HG03342 (cell line): ENCODE data around the gene CYBC1.
A peak's percentile ranks its signal among the peaks of the same experiment; 100 is the strongest.

Experiments
- ATAC-seq: cut with Tn5 transposase; IDR thresholded peaks from one replicate; pipeline ENCODE4 v1.9.1; 2021; ENCODE audit warnings: mild to moderate bottlenecking, moderate library complexity; ENCODE audit not compliant: unreplicated experiment

The CYBC1 gene

DNA sequence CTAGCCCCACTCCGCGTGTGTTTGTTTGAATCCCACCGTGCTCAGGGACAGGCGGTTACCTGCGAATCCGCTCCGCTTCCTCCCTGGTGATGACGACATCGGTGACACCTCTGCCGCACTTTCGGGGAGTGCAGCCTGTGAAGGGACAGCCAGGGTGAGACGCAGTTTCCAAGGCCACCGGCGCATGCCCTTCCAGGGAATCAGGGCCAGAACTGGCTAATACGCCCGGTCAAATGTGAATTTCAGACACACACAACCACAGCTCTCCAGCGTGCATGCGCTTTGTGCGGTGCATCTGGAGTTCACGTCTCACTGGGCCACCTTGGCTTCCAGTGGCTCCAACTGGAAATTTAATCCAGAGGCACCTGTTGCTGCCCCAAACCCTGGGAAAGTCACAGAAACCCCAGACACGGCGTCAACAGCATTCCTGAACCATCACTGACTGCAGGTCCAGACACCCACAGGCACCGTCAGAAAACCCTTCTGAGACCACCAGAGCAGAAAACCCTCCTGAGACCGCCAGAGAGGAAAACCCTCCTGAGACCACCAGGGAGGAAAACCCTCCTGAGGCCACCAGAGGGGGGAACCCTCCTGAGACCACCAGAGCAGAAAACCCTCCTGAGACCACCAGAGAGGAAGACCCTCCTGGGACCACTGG is 39.0 kb downstream of the CYBC1 start:
- ATAC-seq: no peak

DNA sequence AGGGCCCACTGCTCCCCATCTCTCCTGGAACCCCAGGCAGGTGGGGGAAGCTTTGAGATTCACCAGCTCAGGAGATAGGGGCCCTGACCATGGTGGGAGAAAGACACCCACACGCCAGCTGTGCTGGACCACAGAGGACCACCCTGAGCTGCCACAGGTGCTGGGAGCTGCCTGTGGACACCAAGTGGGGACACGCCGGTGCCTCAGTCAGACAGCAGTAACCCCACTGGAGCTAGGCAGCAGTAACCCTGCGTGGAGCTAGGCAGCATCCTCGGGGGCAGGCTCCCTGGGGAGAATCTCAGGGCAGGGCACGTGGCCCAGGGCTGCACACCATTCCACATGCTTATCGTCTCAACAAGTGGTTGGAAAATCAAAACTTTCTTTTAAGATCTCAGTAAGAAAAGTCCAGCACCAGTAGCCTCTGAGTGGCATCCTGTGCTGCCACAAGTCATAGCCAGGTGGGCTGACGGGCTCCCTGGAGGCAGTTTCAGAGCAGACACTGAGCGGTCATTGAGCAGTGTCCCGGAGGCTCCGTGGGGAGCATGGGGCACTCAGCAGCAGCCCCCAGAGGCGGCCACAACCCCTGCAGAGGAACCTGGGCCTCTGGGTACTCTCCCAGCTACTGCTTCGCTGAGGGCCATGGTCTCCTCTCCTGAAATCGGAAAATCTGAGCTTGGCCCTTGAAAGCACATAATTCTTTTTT is 40.4 kb downstream of the CYBC1 start:
- no peak for ATAC-seq

DNA sequence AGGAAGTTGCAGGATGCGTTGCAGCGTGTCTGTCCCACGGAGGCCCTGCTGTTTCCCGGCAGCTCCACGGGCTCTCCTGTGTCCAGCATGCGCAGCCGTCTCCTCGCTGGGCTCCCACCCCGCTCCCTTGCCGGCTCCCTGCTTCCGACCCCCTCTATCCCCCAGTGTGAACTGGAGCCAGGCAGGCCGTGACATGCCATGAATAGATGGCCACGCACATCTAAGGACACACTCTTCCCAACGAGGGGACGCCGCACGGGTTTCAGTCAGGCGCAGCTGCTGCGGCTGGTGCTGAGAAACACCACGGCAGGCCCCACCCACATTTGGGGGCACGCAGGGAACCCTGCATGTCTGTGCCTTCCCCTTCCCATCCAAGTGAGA is 41.6 kb downstream of the CYBC1 start:
- ATAC-seq: no peak

DNA sequence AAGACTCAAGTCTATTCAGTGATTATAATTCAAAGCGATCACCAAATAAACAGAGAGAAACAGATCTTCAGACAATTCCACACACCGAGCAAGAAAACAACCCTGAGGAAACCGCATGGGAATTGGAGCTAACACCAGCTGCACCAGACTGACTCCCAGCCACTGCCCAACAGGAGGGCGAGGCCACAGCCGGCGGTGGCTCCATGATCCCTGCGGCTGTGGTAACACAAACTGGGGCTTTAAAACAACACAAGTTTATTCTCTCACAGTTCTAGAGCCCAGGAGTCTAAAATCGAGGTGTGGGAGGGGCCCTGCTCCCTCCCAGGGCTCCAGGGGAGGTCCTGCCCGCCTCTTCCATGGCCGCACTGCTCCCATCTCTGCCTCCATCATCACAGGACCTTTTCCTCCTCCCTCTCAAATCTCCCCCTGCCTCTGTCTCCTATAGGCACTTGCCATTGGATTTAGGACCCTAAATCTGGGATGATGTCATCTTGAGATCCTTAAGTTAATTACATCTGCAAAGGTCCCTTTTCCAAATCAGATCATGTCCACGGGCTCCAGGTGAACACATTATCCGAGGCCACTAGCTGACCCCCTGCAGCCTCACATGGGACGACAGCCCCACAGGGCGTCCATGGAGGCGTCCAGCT is 42.1 kb downstream of the CYBC1 start:
- ATAC-seq: no peak

DNA sequence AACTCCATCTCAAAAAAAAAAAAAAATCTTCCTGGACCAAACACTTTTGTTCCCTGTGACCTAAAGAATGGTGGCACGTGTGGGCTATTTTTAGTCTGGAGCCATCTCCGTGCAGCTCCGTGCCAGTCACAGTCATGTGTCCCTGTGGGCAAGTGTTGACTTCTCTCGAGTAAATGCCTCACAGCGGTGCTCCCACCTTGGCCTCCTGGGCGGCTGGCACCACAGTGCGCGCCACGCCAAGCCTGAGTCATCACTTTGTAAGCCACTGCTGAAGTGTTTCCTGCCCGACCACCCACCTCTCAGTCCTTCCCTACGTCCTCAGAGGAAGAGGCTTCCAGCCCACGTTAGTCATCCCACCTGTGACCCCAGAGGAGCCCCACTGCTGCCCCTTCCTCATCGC is 43.3 kb downstream of the CYBC1 start:
- ATAC-seq: no peak

DNA sequence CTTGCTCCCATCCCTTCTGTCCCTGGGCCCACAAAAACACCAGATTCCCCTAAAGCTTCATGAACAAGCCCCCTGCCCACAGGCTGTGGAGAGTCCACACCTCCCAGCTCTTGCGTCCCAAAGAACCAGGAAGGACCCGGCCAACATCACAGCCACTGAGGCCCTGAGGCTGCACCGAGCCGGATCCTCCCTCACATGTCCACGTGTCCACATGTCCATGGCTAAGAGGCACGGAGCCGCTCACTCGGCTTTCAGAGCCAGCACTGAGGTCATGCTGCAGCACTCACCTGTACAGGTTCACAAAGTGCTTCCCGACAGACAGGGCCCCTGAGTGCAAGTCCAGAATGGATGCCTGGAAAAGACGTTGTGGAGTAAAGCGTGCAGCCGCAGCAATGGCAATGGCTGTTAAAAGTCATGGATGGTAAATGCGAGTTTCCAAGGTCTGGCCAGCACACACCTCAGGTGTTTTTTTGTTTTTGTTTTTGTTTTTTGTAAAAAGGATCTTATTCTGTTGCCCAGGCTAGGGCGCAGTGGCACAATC is 44.4 kb downstream of the CYBC1 start:
- no peak for ATAC-seq

DNA sequence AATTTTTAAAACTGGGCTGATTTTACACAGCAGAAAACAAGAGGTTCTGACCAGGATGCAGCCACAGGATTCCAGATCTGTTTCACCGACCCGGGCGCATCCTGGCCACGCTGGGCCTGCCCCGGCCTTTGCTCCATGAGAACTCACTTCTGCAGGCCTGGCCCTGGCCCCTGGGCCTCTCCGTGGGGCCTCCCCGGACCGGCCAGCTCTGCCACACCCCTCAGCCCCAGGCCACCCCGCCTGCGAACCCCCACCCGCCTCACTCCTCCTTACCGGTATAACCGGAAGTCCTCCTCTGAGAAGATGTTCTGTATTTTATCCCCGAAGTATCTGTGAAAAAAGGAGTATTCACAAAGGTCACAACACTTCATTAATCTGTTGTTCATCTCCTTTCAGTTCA is 45.5 kb downstream of the CYBC1 start:
- no peak for ATAC-seq

DNA sequence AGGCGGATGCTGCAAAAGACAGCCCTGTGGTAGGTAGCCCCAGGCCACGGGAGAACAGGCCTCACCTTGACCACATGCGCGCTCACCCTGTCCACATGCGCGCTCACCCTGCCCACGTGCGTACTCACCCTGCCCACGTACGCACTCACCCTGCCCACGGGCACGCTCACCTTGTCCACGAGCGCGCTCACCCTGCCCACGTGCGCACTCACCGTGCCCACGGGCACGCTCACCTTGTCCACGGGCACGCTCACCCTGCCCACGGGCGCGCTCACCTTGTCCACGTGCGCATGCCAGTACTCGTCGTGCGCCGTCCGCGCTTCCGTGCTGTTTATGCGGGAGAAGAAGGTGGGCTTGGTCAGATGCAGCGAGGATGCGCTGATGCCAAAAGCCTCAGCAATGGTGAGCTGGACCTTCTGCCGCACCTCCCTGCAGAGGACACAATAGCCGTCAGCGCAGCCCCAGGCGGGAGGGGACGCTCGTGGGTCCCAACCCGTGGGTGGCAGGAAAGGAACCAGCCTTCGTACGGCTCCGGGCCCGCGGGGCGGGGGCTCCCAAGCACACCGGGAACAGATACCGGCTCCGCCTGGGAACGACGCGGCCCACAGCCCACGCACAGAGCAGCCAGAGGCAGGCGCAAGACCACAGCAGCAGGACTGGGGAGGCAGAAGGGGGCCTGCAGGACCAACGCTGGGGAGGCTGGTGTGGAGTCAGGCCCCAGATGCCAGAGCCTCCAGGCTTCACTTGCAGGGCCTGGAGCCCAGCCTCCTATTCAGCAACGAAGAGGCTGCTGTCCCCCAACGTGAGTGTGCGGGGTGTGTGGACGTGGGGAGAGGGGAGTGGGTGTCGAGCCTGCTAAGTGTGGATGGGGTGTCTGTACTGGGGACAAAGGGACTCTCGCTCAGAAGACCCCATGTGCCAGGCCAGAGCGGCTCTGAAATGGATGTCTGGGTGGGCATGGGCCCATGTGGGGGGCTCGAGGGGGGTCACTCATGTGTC is 46.6 kb downstream of the CYBC1 start:
- no peak for ATAC-seq

DNA sequence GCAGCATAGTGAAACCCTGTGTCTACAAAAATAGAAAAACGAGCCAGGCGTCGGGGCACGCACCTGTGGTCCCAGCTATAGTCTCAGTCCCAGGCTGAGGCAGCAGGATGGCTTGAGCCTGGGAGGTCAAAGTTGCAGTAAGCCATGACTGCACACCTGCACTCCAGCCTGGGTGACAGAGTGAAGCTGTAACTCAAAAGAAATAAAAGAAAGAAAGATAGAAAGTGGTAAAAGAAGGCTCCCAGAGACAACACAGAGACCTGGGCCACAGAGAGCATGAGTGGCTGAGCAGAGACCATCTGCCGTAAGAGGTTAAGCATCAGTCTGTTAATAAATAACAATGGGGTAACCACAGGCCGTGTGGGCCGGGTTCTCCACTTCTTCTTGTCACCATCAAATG is 47.7 kb downstream of the CYBC1 start:
- ATAC-seq: peak; percentile 63

DNA sequence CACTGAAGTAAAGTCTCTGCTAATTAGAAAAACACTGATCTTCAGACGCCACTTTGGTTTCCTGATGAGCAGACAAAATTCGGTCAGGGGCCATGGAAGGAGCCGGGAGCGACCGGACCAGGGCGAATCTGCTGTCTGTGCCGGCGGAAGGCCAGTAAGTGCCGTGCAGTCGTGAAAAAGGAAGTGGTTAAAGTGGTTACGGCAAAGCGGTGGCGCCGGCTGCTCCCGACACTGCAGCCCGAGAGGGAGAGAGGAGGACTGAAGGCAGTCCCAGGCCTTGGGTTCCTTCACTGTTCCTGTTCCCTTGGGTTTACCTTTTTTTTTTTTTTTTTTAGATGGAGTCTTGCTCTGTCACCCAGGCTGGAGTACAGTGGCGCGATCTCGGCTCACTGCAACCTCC is 49.7 kb downstream of the CYBC1 start:
- ATAC-seq: no peak

DNA sequence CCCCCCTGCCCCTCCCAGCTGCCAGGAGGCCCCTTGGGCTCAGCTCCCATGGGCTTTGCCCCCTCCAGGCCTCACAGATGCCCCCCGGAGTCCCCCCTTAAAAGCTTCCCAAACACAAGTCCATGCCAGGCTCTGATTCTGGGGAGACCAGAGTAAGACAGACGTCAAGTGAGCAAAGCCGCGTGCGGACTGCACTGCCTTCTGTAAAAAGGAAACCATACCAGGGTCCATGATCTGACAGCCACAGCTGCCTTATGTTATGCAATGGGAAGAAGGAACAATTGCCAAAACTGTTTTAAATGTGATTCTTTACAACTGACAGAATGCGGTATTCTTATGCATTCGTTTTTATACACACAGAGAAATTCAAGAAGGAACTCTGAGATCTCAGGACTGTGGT is 50.3 kb downstream of the CYBC1 start:
- ATAC-seq: no peak

DNA sequence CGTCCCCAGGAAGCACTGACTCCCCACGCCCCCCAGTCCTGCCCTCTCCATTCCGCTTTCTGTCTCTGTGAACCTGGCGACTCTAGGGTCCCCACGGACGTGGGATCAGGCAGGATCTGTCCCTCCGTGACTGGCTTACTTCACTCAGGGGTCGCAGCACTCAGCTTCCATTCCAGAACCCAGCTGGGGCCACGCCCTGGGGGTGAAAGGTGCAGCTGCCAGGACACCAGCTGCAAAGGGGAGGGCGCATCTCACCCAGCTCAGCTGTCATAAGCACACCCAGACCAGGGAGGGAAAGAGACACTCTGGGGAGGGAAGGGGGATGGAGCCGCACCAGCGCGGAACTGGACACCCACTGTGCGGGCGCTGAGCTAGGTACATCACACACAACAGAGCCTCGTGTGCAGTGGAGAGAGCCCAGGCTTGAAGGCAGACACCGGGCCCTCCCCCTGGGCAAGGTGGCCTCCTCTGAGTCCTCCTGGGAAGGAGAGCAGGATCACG is 50.9 kb downstream of the CYBC1 start:
- ATAC-seq: no peak

DNA sequence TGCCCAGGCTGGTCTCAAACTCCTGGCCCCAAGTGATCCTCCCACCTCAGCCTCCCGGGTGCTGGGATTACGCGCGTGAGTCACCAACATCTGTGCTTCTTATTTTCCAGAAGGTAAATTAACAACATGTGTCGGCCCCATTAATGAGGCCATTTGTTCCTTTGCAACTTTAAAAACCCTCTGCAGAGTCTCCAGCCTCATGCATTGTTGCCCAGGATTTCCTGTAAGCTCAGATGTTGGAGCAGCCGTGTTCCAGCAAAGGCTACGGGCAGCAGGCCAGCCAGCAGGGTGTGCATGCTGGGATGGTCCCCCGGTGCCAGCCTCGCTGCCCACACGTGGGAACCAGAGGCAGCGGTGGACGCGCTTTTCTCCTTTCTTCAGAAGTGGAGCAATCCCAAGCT is 51.5 kb downstream of the CYBC1 start:
- ATAC-seq: no peak

DNA sequence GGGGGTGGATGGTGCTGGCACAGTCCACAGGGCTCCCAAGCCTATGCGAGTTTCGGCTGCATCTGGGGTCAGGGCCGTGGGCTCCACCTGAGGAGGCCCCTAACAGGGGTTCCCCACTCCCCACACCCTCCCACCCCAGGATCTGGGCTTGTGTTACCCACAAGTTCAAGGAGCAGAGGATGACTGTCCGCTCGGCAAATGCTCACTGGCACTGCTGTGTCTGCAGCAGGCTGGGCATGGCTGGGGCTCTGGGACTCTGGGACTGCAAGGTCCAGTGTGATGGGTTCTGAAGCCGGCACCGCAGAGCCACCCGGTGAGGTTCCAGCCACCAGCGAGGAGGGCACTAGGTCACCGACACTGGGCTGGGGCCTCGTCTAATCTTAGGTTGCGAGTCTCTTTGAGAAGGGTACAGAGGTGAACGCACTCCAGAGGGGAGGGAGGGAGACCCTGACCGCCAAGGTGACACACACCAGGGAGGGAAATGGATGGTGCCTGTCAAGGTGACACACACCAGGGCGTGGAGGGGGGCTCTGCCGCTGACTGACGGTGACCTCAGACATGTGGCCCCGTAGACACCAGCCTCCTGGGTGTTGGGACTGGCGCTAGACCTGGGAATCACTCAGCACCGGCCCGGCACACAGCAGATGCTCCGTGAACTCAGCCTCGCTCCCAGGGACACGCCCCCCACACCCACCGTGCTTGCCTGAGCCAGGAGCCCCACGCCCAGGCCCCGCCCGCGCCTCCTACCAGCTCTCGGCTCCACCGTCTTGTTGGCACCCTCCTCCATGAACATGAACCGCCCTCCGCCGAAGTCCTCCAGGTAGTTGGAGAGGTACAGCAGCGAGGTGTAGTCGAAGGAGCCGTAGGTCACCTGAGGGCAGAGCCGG is 52.9 kb downstream of the CYBC1 start:
- no peak for ATAC-seq

DNA sequence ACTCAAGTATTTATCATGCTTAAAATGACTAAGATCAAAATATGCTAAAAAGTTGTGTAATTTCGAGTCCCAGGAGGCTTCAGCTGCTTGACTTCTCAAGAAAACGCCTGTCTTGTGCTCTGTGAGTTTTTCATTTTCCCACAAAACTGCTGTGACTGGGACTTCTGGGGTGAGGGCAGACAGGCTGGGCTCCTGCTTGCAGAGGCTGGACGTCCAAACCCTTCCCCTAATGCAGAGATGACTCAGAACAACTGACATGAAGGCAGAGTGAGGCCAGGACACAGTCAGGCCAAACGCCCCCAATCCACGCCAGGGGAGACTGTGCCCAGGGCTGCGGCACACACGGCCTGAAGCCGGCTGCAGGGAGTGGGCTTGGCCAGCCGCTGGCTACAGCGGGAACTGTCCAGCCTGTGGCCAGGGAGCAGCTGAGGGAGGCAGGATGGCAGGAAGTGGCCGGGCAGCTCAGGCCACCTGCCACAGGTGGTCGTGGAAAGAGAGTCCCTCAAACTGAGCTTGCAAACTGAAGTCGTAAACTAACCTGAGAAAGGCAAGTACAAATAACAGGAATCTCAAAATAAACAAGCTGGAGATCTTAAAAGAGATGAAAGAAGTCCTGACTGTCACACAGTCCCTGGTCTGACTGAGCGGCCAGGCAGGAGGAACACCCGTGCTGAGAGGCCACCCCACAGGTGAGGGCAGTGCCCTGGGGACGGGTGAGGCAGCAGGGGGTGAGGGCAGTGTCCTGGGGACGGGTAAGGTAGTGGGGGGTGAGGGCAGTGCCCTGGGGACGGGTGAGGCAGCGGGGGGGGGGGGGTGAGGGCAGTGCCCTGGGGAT is 53.7 kb downstream of the CYBC1 start:
- no peak for ATAC-seq

DNA sequence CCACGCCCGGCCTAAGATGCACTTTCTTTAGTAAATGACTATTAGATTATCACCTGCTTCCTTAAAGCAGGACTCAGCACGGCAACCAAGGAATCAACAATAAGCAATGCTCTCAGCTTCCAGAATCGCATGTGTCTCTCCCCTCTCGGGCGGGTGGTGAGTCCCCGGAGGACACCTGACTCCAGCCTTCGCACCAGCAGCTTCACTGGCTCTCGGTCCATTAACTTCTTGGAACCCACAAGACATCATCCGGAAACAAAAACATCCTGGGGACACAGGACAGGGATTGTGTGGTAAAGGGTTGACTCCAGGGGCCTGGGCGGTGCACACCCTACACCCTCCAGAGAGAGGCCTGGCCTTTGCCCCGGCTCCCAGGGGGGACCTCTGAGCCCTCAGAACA is 56.3 kb downstream of the CYBC1 start:
- no peak for ATAC-seq

DNA sequence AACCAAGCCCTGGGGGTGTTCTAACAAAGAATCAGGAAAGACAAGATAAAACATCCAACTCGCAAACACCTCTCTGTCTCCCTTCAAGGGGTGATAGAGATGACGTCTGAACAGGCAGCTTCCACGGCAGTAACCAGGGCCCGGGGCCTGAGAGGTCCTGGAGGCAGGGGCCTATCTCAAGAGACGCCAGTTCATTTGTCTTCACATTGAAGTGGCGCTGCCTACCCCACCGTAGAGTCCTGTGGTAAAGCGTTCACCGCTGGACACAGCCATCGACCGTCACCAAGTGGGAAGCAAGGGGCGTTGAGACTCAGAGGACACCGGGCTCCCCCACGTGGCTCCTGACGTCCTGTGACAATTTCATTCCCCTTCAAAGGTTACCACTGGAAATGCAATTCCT is 57.6 kb downstream of the CYBC1 start:
- no peak for ATAC-seq
